Neutrophil (primary cell): ENCODE data around the gene BAHCC1.

Experiments used
- H3K27ac ChIP-seq: fragments of 200-600 bp; sonication (generic); 2 replicates; pipeline ENCODE4 v1.5.1; 2016; ENCODE audit warnings: mild to moderate bottlenecking, moderate library complexity
- H3K27me3 ChIP-seq: fragments of 200-600 bp; sonication (generic); 2 replicates; pipeline ENCODE4 v1.6.0; 2016; ENCODE audit warnings: mild to moderate bottlenecking
- H3K36me3 ChIP-seq: fragments of 200-600 bp; sonication (generic); 2 replicates; pipeline ENCODE4 v1.5.1; 2017
- H3K4me1 ChIP-seq, 2 experiments: fragments of 200-600 bp in 1 of 2; sonication (generic) in 1 of 2; 1 replicate in 1 of 2; 2 replicates in 1 of 2; pipeline versions ENCODE4 v1.5.1 to v1.6.1; 2013 to 2016; ENCODE audit warnings: low read depth in 1 of 2, low read length in 1 of 2, mild to moderate bottlenecking in 1 of 2, moderate library complexity in 1 of 2; ENCODE audit not compliant: control insufficient read depth in 1 of 2, insufficient read depth in 1 of 2
- H3K4me3 ChIP-seq, 2 experiments: fragments of 200-600 bp in 1 of 2; sonication (generic) in 1 of 2; 1 replicate in 1 of 2; 2 replicates in 1 of 2; pipeline ENCODE4 v1.5.1; 2013 to 2016; ENCODE audit warnings: low read depth in 1 of 2, low read length in 1 of 2, mild to moderate bottlenecking in 1 of 2, moderate library complexity in 1 of 2
- H3K9me3 ChIP-seq: fragments of 200-600 bp; sonication (generic); 2 replicates; pipeline ENCODE4 v1.5.1; 2016
- TF ChIP-seq, protein P1 (sequence below): fragments of 200-600 bp; sonication (generic); IDR thresholded peaks from 2 replicates; pipeline ENCODE4 v1.5.1; 2016; ENCODE audit warnings: antibody characterized with exemption

Gene BAHCC1

GRCh38 chr17:81416612-81417011, 21.4 kb downstream of the BAHCC1 start:
- H3K4me3 ChIP-seq, result no peak overlapping the region
- H3K9me3 ChIP-seq, result no peaks in the 10 kb centered on the region
- H3K36me3 ChIP-seq, result no peaks in the 10 kb centered on the region
- H3K4me1 ChIP-seq, result peaks cover 4 to 5% of the 10 kb centered on the region in 2 experiments
- H3K27ac ChIP-seq, result no peak overlapping the region
- TF ChIP-seq, protein P1, sequence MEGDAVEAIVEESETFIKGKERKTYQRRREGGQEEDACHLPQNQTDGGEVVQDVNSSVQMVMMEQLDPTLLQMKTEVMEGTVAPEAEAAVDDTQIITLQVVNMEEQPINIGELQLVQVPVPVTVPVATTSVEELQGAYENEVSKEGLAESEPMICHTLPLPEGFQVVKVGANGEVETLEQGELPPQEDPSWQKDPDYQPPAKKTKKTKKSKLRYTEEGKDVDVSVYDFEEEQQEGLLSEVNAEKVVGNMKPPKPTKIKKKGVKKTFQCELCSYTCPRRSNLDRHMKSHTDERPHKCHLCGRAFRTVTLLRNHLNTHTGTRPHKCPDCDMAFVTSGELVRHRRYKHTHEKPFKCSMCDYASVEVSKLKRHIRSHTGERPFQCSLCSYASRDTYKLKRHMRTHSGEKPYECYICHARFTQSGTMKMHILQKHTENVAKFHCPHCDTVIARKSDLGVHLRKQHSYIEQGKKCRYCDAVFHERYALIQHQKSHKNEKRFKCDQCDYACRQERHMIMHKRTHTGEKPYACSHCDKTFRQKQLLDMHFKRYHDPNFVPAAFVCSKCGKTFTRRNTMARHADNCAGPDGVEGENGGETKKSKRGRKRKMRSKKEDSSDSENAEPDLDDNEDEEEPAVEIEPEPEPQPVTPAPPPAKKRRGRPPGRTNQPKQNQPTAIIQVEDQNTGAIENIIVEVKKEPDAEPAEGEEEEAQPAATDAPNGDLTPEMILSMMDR, result no peak
- peaks cover 63% of the 10 kb centered on the region for H3K27me3 ChIP-seq

DNA sequence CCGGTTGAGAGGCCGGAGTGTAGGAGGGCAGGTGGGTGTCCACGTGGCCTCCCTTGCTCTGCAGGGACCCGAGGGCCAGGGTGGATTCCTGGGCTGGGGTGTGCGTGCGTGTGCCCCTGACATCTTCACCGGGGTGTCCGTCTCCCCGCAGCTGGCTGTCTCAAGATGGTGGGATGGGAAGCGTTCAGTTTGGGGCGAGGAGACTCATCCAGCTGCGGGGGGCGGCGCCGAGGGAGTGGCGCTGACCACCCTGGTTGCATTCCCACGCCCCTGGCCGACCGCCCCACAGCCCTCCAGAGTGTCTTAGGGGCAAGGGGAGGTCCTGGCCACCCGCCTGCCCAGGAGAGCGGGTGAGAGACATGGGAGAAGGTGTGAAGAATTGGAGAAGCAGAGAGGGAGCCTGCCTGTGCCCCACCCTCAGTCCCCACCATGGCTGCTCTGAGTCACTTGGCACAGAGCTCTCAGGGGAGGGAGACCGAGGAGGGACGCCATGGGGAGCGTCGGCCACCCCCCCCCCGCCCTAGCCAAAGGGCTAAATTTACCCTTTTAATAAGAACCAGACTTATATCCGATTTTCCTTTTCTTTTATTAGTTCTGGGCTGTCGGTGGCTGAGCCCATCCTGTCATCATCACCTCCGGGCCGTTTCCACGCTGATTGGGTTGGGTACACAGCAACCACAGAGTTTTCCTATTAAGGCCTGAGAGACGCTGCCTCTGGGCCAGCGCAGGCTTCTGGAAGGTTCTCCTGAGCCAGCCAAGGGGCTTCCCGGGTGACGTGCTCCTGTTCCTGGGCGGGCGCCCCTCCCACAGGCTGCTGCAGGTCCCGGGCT, 22.0 kb downstream of the BAHCC1 start:
- Histone ChIP-seq H3K27ac (no peak overlapping the region), H3K4me3 (no peak overlapping the region), H3K9me3 (no peaks in the 10 kb centered on the region), H3K4me1 (peaks cover 4 to 5% of the 10 kb centered on the region in 2 experiments), H3K36me3 (no peaks in the 10 kb centered on the region), H3K27me3 (peaks cover 63% of the 10 kb centered on the region)
- TF ChIP-seq, protein P1, result no peak

DNA sequence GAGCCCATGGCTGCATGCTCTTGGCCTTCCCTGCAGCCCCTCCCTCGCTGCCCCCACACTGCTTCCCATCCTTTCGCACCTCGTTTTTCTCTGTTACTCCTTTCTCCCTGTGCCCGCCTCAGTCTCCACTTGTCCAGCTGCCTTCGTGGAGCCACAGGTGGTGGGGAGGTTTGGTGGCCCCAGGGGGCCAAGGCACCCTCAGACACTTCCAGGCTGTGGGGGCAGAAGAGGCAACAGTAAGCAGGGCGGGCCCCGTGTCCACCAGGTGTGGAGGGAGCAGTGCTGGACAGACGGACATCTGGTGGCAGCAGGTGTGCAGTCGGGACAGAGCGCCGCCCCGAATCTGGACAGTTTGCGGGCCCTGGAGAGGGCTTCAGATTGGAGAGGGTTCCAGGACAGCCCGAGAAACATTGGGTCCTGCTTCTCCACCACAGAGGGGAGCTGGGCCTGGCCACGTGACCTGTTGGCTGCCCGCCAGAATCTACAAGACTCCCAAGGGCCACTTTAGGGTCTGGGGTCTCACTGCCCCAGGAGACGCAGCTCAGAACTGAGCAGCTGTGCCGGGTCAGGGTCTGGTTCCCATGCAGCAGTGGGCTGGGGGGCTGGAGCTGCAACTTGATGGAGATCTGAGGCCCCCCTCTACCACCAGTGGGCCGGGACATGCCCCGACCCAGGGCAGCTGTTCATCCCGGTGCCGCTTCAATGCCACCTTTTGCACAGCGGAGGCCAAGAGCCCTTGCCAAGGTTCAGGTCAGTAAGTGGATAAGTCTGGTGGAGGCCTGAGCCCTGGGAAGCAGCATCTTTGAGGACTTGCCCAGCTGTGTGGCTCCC, 22.8 kb downstream of the BAHCC1 start:
- Histone ChIP-seq H3K9me3 (no peaks in the 10 kb centered on the region), H3K27me3 (peaks cover 63% of the 10 kb centered on the region), H3K36me3 (no peaks in the 10 kb centered on the region), H3K27ac (no peak overlapping the region), H3K4me1 (peaks cover 0 to 3% of the 10 kb centered on the region in 2 experiments), H3K4me3 (no peak overlapping the region)
- TF ChIP-seq, protein P1, result no peak

- peaks cover 63% of the 10 kb centered on the region for H3K27me3 ChIP-seq
- no peaks in the 10 kb centered on the region for H3K9me3 ChIP-seq
- TF ChIP-seq, protein P1, result no peak
- H3K4me3 ChIP-seq, result no peak overlapping the region
- no peaks in the 10 kb centered on the region for H3K36me3 ChIP-seq
- no peak overlapping the region for H3K27ac ChIP-seq
- H3K4me1 ChIP-seq, result peaks cover 0 to 6% of the 10 kb centered on the region in 2 experiments
These were observed 23.6 kb downstream of the BAHCC1 start for GRCh38 chr17:81418710-81419318.

GRCh38 chr17:81419319-81419885, 24.1 kb downstream of the BAHCC1 start:
- peaks cover 0 to 6% of the 10 kb centered on the region in 2 experiments for H3K4me1 ChIP-seq
- H3K36me3 ChIP-seq, result no peaks in the 10 kb centered on the region
- no peak overlapping the region for H3K27ac ChIP-seq
- TF ChIP-seq, protein P1, result no peak
- no peak overlapping the region for H3K4me3 ChIP-seq
- H3K27me3 ChIP-seq, result peaks cover 64% of the 10 kb centered on the region
- H3K9me3 ChIP-seq, result no peaks in the 10 kb centered on the region
